HG03457 (cell line): ENCODE results near the gene KRT2.
"Not testable (repeated sequence)": the region's sequence is repeated elsewhere in the genome, so short reads cannot be mapped to it uniquely, and the experiment has no call there.

Experiments used
- ATAC-seq: cut with Tn5 transposase; IDR thresholded peaks from one replicate; pipeline ENCODE4 v1.9.1; 2021; ENCODE audit warnings: moderate number of reproducible peaks; ENCODE audit not compliant: unreplicated experiment

The KRT2 gene

GRCh38 chr12:52685406-52685890 is 33.4 kb upstream of the KRT2 start:
- no peak for ATAC-seq

- no peak for ATAC-seq
Measured at GRCh38 chr12:52684431-52684830, 32.4 kb upstream of the KRT2 start.

- ATAC-seq = no peak
Measured at GRCh38 chr12:52683575-52684300, 31.7 kb upstream of the KRT2 start.

- no peak for ATAC-seq
Measured at GRCh38 chr12:52682938-52683574, 31.0 kb upstream of the KRT2 start.

- ATAC-seq = no peak
Measured at GRCh38 chr12:52682381-52682660, 30.3 kb upstream of the KRT2 start.

- no peak for ATAC-seq
Measured at GRCh38 chr12:52681526-52682380, 29.7 kb upstream of the KRT2 start.

- no peak for ATAC-seq
Measured at GRCh38 chr12:52680363-52680762, 28.4 kb upstream of the KRT2 start, which contains the start of gene KRT1. TSS of gene KRT1 (minus strand) at chr12:52680407. CDS start at chr12:52680348, 59 bp downstream.

GRCh38 chr12:52679875-52680274 is 27.9 kb upstream of the KRT2 start:
- ATAC-seq = no peak

- ATAC-seq = no peak
Measured at GRCh38 chr12:52677671-52678070, 25.7 kb upstream of the KRT2 start.

GRCh38 chr12:52677126-52677525 is 25.1 kb upstream of the KRT2 start:
- no peak for ATAC-seq

GRCh38 chr12:52676163-52676562 is 24.2 kb upstream of the KRT2 start:
- ATAC-seq = no peak

- ATAC-seq = no peak
Measured at GRCh38 chr12:52675301-52675701, 23.3 kb upstream of the KRT2 start.

GRCh38 chr12:52674433-52674775 is 22.4 kb upstream of the KRT2 start:
- ATAC-seq = no peak

GRCh38 chr12:52673713-52674432 is 21.9 kb upstream of the KRT2 start:
- no peak for ATAC-seq

GRCh38 chr12:52673217-52673616 is 21.2 kb upstream of the KRT2 start:
- no peak for ATAC-seq

- ATAC-seq = no peak
Measured at GRCh38 chr12:52672321-52672933, 20.4 kb upstream of the KRT2 start.

- no peak for ATAC-seq
Measured at GRCh38 chr12:52670961-52671360, 18.9 kb upstream of the KRT2 start.

- ATAC-seq = no peak
Measured at GRCh38 chr12:52670506-52670905, 18.5 kb upstream of the KRT2 start.

GRCh38 chr12:52669941-52670340 is 17.9 kb upstream of the KRT2 start:
- ATAC-seq = not testable (repeated sequence)

- no peak for ATAC-seq
Measured at GRCh38 chr12:52669426-52669825, 17.4 kb upstream of the KRT2 start.

GRCh38 chr12:52667931-52668330 is 15.9 kb upstream of the KRT2 start:
- ATAC-seq = no peak
